SHP77 (cell line): ENCODE results near the gene TNFRSF13B.
A peak's percentile ranks its signal among the peaks of the same experiment; 100 is the strongest.
"Not testable (repeated sequence)": the region's sequence is repeated elsewhere in the genome, so short reads cannot be mapped to it uniquely, and the experiment has no call there.

Experiments
- DNase-seq, 2 experiments: peaks; one replicate each; lab custom pipeline; 2025; lab: John Stamatoyannopoulos, UW

Gene TNFRSF13B

GRCh38 chr17:16926571-16927451 is 45.1 kb downstream of the TNFRSF13B start:
- DNase-seq = peak; percentile 86 to 96

- no peak for DNase-seq
These were observed 45.8 kb downstream of the TNFRSF13B start for GRCh38 chr17:16926061-16926511.

- no peak for DNase-seq
These were observed 46.4 kb downstream of the TNFRSF13B start for GRCh38 chr17:16925461-16926060.

GRCh38 chr17:16924696-16925440 is 47.0 kb downstream of the TNFRSF13B start:
- DNase-seq = no peak

- DNase-seq = no peak
These were observed 47.8 kb downstream of the TNFRSF13B start for GRCh38 chr17:16923904-16924695.

GRCh38 chr17:16923097-16923903 is 48.6 kb downstream of the TNFRSF13B start:
- peak in 1 of 2 experiments; percentile 80 for DNase-seq

GRCh38 chr17:16922386-16923096 is 49.4 kb downstream of the TNFRSF13B start:
- peak; percentile 73 to 90 for DNase-seq

- DNase-seq = not testable (repeated sequence)
These were observed 50.5 kb downstream of the TNFRSF13B start for GRCh38 chr17:16921451-16921850.

- DNase-seq = no peak
These were observed 51.3 kb downstream of the TNFRSF13B start for GRCh38 chr17:16920628-16921020.

- no peak for DNase-seq
These were observed 52.0 kb downstream of the TNFRSF13B start for GRCh38 chr17:16919663-16920627.

- DNase-seq = peak in 1 of 2 experiments; percentile 28
These were observed 53.5 kb downstream of the TNFRSF13B start for GRCh38 chr17:16918443-16918842.

- DNase-seq = no peak
These were observed 54.1 kb downstream of the TNFRSF13B start for GRCh38 chr17:16917671-16918394.

GRCh38 chr17:16916557-16916920 is 55.4 kb downstream of the TNFRSF13B start:
- no peak for DNase-seq

GRCh38 chr17:16915752-16916556 is 56.0 kb downstream of the TNFRSF13B start:
- DNase-seq = peak; percentile 91 to 98

GRCh38 chr17:16913463-16913862 is 58.5 kb downstream of the TNFRSF13B start:
- DNase-seq = no peak

- no peak for DNase-seq
These were observed 59.6 kb downstream of the TNFRSF13B start for GRCh38 chr17:16912021-16912962.
